GM18502 (cell line): Measurements from ENCODE around the gene TBX10.
A peak's percentile ranks its signal among the peaks of the same experiment; 100 is the strongest.
"Not testable (repeated sequence)": the region's sequence is repeated elsewhere in the genome, so short reads cannot be mapped to it uniquely, and the experiment has no call there.

ENCODE experiments used
- ATAC-seq: cut with Tn5 transposase; IDR thresholded peaks from one replicate; pipeline ENCODE4 v1.9.1; 2021; ENCODE audit warnings: mild to moderate bottlenecking; ENCODE audit not compliant: unreplicated experiment, poor library complexity

The TBX10 gene

DNA sequence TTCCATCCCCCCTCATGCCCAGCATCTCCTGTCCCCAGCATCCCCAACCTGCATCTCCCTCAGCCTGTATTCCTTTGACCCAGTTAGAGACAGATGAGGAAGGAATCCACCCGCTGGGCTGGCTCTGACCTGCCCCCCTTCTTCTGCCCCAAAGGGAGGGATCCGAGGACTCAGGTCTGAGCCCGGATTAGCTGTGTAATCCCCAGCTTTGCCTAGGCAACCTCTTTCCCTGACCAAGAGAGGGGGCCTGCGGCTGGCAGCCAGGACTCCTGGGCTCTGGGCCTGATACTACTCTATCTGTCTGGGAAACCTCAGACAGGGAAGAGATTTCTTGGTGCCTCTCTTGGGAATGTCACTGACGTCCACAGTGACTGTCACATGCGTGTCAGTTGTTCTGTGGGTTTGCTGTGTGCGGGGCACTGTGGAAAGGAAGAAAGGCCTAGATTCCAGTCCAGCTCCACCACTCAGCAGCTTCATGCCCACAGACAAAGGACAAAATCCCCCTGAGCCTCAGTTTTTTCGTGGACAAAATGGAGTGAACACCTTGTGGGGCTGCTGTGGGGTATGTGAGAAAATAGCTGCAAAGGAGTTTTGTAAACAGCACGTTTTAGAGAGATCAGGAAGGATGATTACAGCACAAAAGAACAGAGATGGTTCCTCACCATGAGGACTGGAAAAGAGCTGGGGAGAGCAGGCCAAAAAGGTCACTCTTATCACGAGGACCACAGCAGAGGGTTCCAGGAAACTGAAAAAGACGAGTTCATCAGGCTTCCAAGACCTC lies 34.1 kb downstream of the TBX10 start:
- no peak for ATAC-seq

DNA sequence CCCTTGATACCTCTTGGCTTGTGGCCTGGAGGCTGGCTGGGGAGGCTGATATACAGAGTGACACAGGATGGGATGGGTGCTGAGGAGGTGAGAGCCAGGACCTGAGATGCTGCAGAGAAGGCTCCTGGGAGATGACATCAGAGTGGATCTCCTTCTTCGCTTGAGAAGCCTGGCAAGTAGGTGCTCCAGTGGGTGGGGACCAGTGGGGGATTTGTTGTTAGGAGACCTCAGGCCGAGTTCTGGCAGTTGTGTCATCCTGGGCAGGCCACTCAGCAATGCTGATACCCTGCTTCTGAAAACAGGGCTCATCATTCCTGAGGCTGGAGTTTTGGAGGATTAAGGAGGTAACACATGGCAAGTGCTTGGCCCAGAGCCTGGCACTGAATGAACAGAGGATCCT lies 34.7 kb downstream of the TBX10 start:
- ATAC-seq = no peak

DNA sequence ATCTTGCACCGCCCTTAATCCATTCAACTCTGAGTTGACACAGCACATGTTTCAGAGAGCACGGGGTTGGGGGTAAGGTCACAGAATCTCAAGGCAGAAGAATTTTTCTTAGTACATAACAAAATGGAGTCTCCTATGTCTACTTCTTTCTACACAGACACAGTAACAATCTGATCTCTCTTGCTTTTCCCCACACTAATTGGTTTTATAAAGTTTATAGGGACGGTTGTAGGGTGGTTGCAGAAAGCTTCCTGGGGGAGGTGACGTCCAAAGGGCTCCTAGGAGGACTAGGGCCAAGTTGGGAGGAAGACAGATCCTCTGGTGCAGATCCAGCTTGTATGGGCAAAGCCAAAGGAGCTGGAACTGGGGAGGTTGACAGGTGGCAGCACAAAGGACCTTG lies 35.4 kb downstream of the TBX10 start:
- ATAC-seq = not testable (repeated sequence)

DNA sequence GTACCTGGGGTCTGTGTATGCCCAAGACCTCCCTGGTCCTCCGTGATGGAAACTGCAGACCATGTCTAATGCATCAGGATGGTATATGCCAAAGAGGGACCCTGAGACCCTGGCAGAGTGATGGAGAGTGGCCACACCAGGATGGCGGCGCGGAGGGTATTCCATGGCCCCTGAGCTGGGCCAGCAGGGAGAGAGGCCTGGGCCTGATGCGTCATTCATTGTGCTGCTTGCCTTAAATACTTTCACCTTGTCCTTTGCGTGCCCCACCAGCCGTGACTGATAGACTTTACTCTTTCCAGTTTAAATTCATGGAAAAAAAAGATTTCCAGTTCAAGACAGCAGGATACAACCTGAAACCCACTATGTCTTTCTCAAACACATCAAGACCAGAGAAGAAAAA lies 38.5 kb downstream of the TBX10 start:
- no peak for ATAC-seq

DNA sequence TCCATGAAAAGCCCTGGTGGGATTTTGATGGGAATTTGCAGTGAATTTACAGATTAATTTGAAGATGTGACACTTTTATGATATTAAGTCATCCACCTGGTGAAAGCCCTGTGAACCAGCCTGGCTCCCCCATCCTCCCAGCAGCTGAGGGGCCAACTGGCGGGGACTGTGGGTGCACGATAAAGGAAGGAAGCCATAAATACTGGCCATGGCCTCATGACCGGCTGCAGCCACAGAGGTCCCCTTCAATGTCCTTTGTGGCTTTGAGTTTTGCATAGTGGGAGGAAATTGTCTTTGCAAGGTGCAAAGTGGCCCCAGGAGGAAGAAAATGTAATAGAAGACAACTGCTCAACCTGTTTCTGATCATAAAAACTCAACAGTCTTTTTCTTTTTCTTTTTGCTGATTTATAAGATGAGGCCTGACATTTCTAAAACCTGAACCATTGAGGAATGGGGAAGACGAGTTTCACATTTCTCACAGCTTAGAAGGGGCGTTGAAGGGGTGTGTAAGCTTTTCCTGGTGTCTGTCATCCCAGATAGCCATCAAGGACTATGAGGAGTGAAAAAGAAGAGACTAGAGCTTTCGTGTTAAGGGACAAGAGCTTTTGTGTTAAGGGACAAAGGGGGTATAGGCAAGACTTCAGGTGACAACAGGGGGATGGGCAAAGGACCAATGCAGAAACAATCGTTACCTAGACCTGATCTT lies 39.1 kb downstream of the TBX10 start:
- ATAC-seq = no peak

DNA sequence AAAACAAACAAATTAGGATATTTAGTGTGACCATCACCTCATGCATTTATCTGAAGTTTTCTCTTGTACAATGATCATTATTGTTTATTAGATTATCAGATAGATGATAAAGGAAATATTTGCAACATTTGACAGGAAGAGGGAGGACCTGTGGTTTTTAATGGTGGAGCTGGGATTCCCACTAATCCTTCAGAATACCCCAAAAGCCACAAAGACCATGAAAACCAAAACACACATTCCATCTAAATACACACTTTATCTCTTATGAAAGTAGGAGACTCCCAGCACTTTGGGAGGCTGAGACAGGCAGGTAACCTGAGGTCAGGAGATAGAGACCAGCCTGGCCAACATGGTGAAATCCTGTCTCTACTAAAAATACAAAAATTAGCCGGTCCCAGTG lies 40.4 kb downstream of the TBX10 start:
- no peak for ATAC-seq

DNA sequence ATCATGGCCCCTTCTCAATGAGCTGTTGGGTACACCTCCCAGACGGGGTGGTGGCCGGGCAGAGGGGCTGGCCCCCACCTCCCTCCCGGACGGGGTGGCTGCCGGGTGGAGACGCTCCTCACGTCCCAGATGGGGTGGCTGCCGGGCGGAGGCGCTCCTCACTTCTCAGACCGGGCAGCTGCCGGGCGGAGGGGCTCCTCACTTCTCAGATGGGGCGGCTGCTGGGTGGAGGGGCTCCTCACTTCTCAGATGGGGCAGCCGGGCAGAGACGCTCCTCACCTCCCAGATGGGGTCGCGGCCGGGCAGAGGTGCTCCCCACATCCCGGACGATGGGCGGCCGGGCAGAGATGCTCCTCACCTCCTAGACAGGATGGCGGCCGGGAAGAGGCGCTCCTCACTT lies 41.6 kb downstream of the TBX10 start:
- ATAC-seq = not testable (repeated sequence)

DNA sequence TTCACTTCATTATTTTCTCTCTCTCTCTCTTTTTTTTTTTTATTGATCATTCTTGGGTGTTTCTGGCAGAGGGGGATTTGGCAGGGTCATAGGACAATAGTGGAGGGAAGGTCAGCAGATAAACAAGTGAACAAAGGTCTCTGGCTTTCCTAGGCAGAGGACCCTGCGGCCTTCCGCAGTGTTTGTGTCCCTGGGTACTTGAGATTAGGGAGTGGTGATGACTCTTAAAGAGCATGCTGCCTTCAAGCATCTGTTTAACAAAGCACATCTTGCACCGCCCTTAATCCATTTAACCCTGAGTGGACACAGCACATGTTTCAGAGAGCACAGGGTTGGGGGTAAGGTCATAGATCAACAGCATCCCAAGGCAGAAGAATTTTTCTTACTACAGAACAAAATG lies 42.1 kb downstream of the TBX10 start:
- ATAC-seq = not testable (repeated sequence)

DNA sequence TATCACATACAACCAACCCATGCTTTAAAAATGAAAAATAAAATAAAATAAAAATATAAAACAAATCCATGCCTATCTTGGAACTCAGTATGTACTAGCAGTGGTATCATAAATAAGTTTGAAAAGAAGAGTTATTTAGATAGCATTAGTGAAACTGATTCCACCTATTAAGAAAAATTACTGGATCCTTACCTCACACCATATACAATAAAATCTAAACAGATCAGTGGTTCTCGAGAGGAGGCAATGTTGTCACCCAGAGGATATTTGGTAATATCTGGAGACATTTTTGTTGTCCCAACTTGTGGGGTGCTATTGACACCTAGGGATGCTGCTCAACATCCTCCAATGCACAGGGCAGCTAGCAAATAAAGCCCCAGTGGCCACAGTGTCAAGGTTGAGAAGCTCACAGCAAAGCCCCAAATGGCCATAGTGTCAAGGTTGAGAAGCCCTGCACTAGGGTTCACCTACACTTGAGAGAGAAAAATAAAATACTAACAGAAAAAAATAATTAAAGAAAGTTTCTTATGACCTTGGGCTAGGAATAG lies 42.7 kb downstream of the TBX10 start:
- no peak for ATAC-seq

DNA sequence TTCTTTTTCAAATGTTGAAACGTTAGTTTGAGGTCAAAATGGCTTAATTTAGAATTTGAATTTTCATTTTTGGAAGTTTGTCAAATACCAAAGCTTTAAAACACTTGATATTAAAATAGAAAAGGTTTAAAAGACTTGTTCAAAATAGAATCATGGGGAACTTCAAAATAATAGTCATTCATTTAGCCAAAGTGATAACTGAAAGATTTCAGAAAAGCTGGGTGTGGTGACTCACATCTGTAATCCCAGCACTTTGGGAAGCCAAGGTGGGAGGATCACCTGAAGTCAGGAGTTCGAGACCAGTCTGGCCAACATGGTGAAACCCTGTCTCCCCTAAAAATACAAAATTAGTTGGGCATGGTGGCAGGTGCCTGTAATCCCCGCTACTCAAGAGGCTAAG lies 45.1 kb downstream of the TBX10 start:
- ATAC-seq = no peak

DNA sequence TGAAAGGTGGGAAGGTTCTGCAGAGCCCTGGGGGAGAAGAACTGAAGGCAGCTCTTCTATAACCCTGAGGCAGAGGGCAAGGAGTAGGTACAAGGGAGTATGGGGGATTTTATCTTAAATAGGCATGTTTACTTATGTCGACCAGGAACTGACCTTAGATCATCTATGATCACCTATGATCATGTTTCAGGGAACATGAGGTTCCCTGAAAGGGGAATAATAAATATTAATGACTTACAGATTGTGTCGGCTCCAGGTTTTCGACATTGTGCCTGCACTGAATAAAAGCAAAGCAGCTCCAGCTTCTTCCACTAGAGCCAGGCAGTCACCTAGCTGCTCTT lies 46.0 kb downstream of the TBX10 start:
- ATAC-seq = no peak

DNA sequence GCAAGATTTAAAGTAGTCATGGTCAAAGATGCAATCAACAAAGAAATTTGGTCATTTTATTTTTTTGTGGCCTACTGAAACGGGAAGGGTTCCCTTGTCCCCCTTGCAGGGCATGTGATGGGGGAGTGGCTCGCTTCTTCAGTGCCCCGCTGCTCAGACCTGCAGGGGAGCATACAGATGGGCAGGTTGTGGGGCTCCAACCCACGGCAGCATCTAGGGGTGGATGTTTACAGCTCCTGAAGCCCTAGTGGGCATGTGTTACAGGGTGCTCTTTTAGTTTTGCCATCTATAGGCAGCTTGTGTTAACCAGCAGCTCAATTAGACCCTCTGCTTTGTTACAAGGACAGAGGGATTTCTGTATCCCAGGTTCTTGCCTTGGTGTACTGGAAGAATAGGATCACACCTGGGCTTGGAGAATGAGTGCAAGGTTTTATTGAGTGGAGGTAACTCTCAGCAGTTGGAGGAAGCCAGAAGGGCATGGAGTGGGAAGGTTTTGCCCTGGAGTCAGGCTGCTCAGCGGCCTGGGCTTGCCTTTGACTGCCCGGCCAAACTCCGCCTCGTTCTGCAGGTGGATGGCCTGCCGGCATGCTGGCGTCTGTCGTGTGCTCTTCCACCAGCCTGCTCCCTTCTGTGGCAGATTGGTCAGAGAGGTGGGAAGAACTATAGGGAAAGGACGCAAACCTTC lies 46.5 kb downstream of the TBX10 start:
- no peak for ATAC-seq

DNA sequence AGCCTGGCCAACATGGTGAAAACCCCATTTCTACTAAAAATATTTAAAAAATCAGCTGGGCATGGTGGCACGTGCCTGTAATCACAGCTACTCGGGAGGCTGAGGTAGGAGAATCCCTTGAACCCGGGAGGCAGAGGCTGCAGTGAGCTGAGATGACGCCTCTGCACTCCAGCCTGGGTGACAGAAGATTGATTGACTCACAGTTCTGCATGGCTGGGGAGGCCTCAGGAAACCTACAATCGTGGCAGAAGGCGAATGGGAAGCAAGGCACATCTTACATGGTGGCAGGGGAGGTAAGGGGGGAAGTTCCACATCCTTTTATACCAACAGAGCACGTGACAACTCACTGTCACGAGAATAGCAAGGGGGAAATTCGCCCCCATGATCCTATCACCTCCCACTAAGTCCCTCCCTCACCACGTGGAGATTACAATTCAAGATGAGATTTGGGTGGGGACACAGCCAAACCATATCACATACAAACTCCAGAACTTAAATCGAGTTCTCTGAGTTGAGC lies 50.6 kb downstream of the TBX10 start:
- not testable (repeated sequence) for ATAC-seq

DNA sequence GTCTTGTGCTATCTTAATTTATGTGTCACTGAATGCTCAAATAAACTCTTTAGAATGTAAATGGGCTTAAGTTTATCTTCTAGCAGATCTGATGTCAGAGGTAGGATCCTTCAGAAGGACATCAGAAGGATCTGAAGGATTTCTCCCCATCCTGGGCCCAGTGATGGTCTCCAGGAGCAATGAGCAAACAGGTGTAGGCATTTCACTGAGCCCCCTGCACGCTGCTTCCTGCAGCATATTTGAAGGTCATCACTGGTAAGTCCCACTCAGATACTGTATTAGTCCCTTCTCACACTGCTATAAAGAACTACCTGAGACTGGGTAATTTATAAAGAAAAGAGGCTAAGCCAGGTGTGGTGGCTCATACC lies 51.4 kb downstream of the TBX10 start:
- ATAC-seq = peak; percentile 26

DNA sequence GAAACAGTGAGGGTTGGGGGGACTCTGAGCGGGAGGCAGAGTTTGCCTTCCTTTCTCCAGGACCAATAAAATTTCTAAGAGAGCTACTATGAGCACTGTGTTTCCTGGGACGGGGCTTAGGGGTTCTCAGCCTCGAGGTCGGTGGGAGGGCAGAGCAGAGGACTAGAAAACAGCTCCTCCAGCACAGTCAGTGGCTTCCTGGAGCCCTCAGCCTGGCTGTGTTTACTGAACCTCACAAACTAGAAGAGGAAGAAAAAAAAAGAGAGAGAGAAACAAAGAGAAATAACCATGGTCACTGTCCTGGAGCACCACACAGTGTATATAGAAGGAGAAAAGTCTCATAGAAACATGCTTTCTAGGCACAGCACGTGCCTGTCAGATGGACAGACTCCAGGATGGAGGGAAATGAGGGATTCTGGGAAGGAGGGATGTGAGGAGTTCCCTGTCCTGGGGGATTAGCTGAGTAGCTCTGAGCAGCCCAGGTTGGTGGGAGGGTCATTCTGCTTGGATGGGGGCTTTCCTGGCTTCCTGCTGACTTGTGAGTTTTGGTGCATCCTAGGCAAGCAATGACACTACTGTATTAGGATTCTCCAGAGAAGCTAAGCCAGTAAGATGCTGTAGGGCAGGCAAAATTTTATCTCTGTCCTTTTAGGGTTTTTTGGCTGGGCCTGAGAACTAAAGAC lies 52.9 kb downstream of the TBX10 start:
- ATAC-seq = no peak

DNA sequence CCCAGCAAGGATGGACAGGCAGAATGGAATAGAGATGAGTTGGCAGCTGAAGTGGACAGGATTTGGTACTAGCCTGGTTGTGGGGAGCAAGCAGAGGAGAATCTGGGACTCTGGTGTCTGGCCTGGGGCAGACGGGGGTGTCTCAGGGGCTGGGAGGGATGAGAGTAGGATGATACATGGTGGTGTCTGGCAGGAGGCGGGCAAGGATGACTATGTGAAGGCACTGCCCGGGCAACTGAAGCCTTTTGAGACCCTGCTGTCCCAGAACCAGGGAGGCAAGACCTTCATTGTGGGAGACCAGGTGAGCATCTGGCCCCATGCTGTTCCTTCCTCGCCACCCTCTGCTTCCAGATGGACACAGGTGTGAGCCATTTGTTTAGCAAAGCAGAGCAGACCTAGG lies 53.7 kb downstream of the TBX10 start:
- no peak for ATAC-seq

DNA sequence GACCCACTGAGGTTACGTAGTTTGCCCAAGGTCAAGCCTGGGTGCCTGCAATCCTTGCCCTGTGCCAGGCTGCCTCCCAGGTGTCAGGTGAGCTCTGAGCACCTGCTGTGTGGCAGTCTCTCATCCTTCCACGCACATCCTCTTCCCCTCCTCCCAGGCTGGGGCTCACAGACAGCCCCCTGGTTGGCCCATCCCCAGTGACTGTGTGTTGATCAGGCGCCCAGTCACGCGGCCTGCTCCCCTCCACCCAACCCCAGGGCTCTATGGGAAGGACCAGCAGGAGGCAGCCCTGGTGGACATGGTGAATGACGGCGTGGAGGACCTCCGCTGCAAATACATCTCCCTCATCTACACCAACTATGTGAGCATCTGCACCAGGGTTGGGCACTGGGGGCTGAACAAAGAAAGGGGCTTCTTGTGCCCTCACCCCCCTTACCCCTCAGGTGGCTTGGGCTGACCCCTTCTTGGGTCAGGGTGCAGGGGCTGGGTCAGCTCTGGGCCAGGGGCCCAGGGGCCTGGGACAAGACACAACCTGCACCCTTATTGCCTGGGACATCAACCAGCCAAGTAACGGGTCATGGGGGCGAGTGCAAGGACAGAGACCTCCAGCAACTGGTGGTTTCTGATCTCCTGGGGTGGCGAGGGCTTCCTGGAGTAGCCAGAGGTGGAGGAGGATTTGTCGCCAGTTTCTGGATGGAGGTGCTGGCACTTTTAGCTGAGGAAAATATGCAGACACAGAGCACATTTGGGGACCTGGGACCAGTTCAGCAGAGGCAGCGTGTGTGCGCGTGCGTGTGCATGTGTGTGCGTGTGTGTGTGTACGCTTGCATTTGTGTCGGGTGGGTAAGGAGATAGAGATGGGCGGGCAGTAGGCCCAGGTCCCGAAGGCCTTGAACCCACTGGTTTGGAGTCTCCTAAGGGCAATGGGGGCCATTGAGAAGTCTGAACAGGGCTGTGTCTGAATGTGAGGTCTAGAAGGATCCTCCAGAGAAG lies 54.4 kb downstream of the TBX10 start:
- no peak for ATAC-seq

DNA sequence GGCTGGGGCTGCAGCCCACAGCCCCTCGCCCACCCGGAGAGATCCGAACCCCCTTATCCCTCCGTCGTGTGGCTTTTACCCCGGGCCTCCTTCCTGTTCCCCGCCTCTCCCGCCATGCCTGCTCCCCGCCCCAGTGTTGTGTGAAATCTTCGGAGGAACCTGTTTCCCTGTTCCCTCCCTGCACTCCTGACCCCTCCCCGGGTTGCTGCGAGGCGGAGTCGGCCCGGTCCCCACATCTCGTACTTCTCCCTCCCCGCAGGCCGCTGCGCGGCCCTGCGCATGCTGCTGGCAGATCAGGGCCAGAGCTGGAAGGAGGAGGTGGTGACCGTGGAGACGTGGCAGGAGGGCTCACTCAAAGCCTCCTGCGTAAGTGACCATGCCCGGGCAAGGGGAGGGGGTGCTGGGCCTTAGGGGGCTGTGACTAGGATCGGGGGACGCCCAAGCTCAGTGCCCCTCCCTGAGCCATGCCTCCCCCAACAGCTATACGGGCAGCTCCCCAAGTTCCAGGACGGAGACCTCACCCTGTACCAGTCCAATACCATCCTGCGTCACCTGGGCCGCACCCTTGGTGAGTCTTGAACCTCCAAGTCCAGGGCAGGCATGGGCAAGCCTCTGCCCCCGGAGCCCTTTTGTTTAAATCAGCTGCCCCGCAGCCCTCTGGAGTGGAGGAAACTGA lies 55.2 kb downstream of the TBX10 start:
- ATAC-seq = no peak
